Hippocampal formation (tissue), 2 donors: ENCODE measurements around the gene GLYATL3.
A peak's percentile ranks its signal among the peaks of the same experiment; 100 is the strongest.
"Not testable (repeated sequence)": the region's sequence is repeated elsewhere in the genome, so short reads cannot be mapped to it uniquely, and the experiment has no call there.

Experiments used
- DNase-seq, 2 donors: peaks; one replicate each; lab custom pipeline; 2025; lab: John Stamatoyannopoulos, UW

GLYATL3 gene

GRCh38 chr6:49499623-49500022 is at the start of gene GLYATL3:
GLYATL3 (plus strand) TSS chr6:49499923; CDS start chr6:49511991, 12,068 bp downstream.
- no peak for DNase-seq

GRCh38 chr6:49453221-49453620 is 46.5 kb upstream of the GLYATL3 start:
- no peak for DNase-seq

GRCh38 chr6:49454787-49455709 is 44.7 kb upstream of the GLYATL3 start:
- DNase-seq: no peak

- no peak for DNase-seq
Observed at GRCh38 chr6:49457771-49458170, 42.0 kb upstream of the GLYATL3 start.

GRCh38 chr6:49462071-49462470 is 37.7 kb upstream of the GLYATL3 start:
- peak in 1 of 2 donors; percentile 1 for DNase-seq

- DNase-seq: peak in 1 of 2 donors; percentile 30
Observed at GRCh38 chr6:49462599-49462926, 37.2 kb upstream of the GLYATL3 start.

GRCh38 chr6:49462927-49463611 is 36.7 kb upstream of the GLYATL3 start, which contains the start of the genes CENPQ and MMUT:
CENPQ (plus strand) TSS chr6:49463370; CDS start chr6:49470177, 6,807 bp downstream.
MMUT (minus strand) TSS chr6:49463253; CDS start chr6:49459466, 3,787 bp downstream.
- DNase-seq: peak; percentile 95 to 96

- no peak for DNase-seq
Observed at GRCh38 chr6:49463612-49463967, 36.1 kb upstream of the GLYATL3 start.

GRCh38 chr6:49464691-49465090 is 35.0 kb upstream of the GLYATL3 start:
- DNase-seq: no peak

GRCh38 chr6:49468042-49468441 is 31.7 kb upstream of the GLYATL3 start:
- no peak for DNase-seq

GRCh38 chr6:49476564-49476963 is 23.2 kb upstream of the GLYATL3 start:
- not testable (repeated sequence) for DNase-seq

- DNase-seq: no peak
Observed at GRCh38 chr6:49479308-49479970, 20.3 kb upstream of the GLYATL3 start.

GRCh38 chr6:49481846-49482245 is 17.9 kb upstream of the GLYATL3 start:
- not testable (repeated sequence) for DNase-seq

GRCh38 chr6:49483380-49483779 is 16.3 kb upstream of the GLYATL3 start:
- not testable (repeated sequence) for DNase-seq

- no peak for DNase-seq
Observed at GRCh38 chr6:49490633-49491032, 9.1 kb upstream of the GLYATL3 start.

- DNase-seq: no peak
Observed at GRCh38 chr6:49497304-49497703, 2.4 kb upstream of the GLYATL3 start.

GRCh38 chr6:49499126-49499525 is 597 bp upstream of the GLYATL3 start:
- DNase-seq: no peak

- no peak for DNase-seq
Observed at GRCh38 chr6:49504666-49505065, 4.9 kb downstream of the GLYATL3 start.

- DNase-seq: no peak
Observed at GRCh38 chr6:49506569-49507111, 6.9 kb downstream of the GLYATL3 start.

GRCh38 chr6:49509342-49509741 is 9.6 kb downstream of the GLYATL3 start:
- no peak for DNase-seq

- no peak for DNase-seq
Observed at GRCh38 chr6:49513153-49513989, 13.6 kb downstream of the GLYATL3 start.
